CD4-positive, alpha-beta T cell treated with Interferon alpha-2 for 1 hour (primary cell): ENCODE data around the gene GRM8.

ENCODE experiments used
- DNase-seq, 2 donors: peaks; one replicate each; pipeline ENCODE4 v3.0.0-alpha.2; 2020 to 2022

The GRM8 gene

GRCh38 chr7:126493801-126494200 is 758.9 kb downstream of the GRM8 start:
- DNase-seq: no peak

GRCh38 chr7:126489874-126490273 is 762.9 kb downstream of the GRM8 start:
- DNase-seq: no peak

GRCh38 chr7:126487728-126488442 is 764.9 kb downstream of the GRM8 start:
- DNase-seq: no peak

- DNase-seq: no peak
Measured at GRCh38 chr7:126486806-126487205, 765.9 kb downstream of the GRM8 start.

- DNase-seq: no peak
Measured at GRCh38 chr7:126485791-126486190, 767.0 kb downstream of the GRM8 start.

GRCh38 chr7:126483972-126484371 is 768.8 kb downstream of the GRM8 start:
- DNase-seq: no peak

GRCh38 chr7:126472825-126473224 is 779.9 kb downstream of the GRM8 start:
- DNase-seq: no peak

GRCh38 chr7:126462405-126462804 is 790.3 kb downstream of the GRM8 start:
- no peak for DNase-seq

GRCh38 chr7:126460664-126461063 is 792.1 kb downstream of the GRM8 start:
- no peak for DNase-seq

GRCh38 chr7:126453104-126453503 is 799.6 kb downstream of the GRM8 start:
- no peak for DNase-seq

GRCh38 chr7:126450269-126450671 is 802.5 kb downstream of the GRM8 start:
- no peak for DNase-seq

GRCh38 chr7:126449611-126450268 is 803.0 kb downstream of the GRM8 start:
- no peak for DNase-seq

GRCh38 chr7:126447984-126448383 is 804.8 kb downstream of the GRM8 start:
- no peak for DNase-seq

GRCh38 chr7:126445991-126446390 is 806.8 kb downstream of the GRM8 start:
- no peak for DNase-seq

- no peak for DNase-seq
Measured at GRCh38 chr7:126443951-126444350, 808.8 kb downstream of the GRM8 start.

GRCh38 chr7:126442908-126443307 is 809.8 kb downstream of the GRM8 start:
- DNase-seq: no peak

- DNase-seq: no peak
Measured at GRCh38 chr7:126441745-126442144, 811.0 kb downstream of the GRM8 start.

GRCh38 chr7:126440542-126440941 is 812.2 kb downstream of the GRM8 start:
- DNase-seq: no peak

- no peak for DNase-seq
Measured at GRCh38 chr7:126436213-126436868, 816.4 kb downstream of the GRM8 start.

GRCh38 chr7:126426652-126427051 is 826.1 kb downstream of the GRM8 start:
- DNase-seq: no peak

- no peak for DNase-seq
Measured at GRCh38 chr7:126424985-126425384, 827.8 kb downstream of the GRM8 start.

- DNase-seq: no peak
Measured at GRCh38 chr7:126419047-126419446, 833.7 kb downstream of the GRM8 start.

- no peak for DNase-seq
Measured at GRCh38 chr7:126411821-126412383, 840.8 kb downstream of the GRM8 start.
